Effector CD4-positive, alpha-beta T cell (primary cell): Measurements from ENCODE around the gene RGS4.

ENCODE experiments used
- DNase-seq: peaks from one replicate; pipeline ENCODE4 v3.0.0-alpha.2; 2020

The RGS4 gene

GRCh38 chr1:163104385-163105099, 35.4 kb downstream of the RGS4 start:
- DNase-seq = no peak

- no peak for DNase-seq
Measured at GRCh38 chr1:163106364-163106987, 37.3 kb downstream of the RGS4 start.

GRCh38 chr1:163107655-163108054, 38.5 kb downstream of the RGS4 start:
- no peak for DNase-seq

- DNase-seq = no peak
Measured at GRCh38 chr1:163115887-163116286, 46.7 kb downstream of the RGS4 start.

GRCh38 chr1:163119707-163120106, 50.5 kb downstream of the RGS4 start:
- no peak for DNase-seq

GRCh38 chr1:163120372-163120771, 51.2 kb downstream of the RGS4 start:
- DNase-seq = no peak

- DNase-seq = no peak
Measured at GRCh38 chr1:163124812-163125211, 55.7 kb downstream of the RGS4 start.
